Nephron progenitor cell (in vitro differentiated cells): Measurements from ENCODE around the gene TCERG1L.

ENCODE experiments used
- DNase-seq: peaks from one replicate; pipeline ENCODE4 v3.0.0; 2021
- H3K27ac Mint-ChIP-seq: 2 replicates; pipeline ENCODE4 v1.8.0; 2021; ENCODE audit warnings: mild to moderate bottlenecking, moderate library complexity, mixed read lengths
- H3K27me3 Mint-ChIP-seq: 2 replicates; pipeline ENCODE4 v1.8.0; 2021; ENCODE audit warnings: mild to moderate bottlenecking, low read depth, mixed read lengths; ENCODE audit not compliant: poor library complexity
- H3K36me3 Mint-ChIP-seq: 2 replicates; pipeline ENCODE4 v1.8.0; 2021; ENCODE audit warnings: low read depth, mixed read lengths
- H3K4me1 Mint-ChIP-seq: 2 replicates; pipeline ENCODE4 v1.8.0; 2021; ENCODE audit warnings: mixed read lengths
- H3K4me3 Mint-ChIP-seq: 2 replicates; pipeline ENCODE4 v1.8.0; 2021; ENCODE audit warnings: mild to moderate bottlenecking, moderate library complexity, mixed read lengths
- H3K9me3 Mint-ChIP-seq: 2 replicates; pipeline ENCODE4 v1.8.0; 2021; ENCODE audit warnings: mild to moderate bottlenecking, moderate library complexity, mixed read lengths
- TF ChIP-seq, protein P1 (sequence below): fragments of 200-600 bp; sonication (generic); IDR thresholded peaks from 2 replicates; pipeline ENCODE4 v1.5.0; 2021; ENCODE audit warnings: antibody characterized with exemption

The TCERG1L gene

DNA sequence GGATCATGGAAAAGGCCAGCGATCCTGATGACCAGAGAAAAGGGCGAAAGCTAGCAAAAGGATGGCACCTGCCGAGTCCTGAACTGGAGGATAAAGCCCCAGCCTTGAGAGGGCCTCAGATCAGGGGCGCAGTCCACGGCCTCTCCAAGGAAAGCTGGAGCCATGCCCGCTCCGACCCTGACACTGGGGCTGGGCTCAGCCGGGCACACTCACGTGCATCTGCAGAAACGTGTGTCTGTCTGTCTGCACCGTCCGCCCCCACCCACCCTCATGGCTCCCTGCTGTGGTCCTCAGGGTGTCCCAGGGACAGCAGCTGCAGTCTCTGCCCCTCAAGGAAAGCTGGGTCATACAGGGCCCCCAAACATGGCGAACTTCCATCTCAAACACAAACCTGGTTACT lies 200.5 kb downstream of the TCERG1L start:
- no peak for DNase-seq
- H3K27me3 Mint-ChIP-seq = peaks cover 9% of the 10 kb centered on the region
- no peak overlapping the region for H3K4me3 Mint-ChIP-seq
- H3K36me3 Mint-ChIP-seq = peaks cover 16% of the 10 kb centered on the region
- H3K9me3 Mint-ChIP-seq = peaks cover 33% of the 10 kb centered on the region
- peaks cover 52% of the 10 kb centered on the region for H3K4me1 Mint-ChIP-seq
- TF ChIP-seq, protein P1, sequence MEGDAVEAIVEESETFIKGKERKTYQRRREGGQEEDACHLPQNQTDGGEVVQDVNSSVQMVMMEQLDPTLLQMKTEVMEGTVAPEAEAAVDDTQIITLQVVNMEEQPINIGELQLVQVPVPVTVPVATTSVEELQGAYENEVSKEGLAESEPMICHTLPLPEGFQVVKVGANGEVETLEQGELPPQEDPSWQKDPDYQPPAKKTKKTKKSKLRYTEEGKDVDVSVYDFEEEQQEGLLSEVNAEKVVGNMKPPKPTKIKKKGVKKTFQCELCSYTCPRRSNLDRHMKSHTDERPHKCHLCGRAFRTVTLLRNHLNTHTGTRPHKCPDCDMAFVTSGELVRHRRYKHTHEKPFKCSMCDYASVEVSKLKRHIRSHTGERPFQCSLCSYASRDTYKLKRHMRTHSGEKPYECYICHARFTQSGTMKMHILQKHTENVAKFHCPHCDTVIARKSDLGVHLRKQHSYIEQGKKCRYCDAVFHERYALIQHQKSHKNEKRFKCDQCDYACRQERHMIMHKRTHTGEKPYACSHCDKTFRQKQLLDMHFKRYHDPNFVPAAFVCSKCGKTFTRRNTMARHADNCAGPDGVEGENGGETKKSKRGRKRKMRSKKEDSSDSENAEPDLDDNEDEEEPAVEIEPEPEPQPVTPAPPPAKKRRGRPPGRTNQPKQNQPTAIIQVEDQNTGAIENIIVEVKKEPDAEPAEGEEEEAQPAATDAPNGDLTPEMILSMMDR = no peak
- no peak overlapping the region for H3K27ac Mint-ChIP-seq

DNA sequence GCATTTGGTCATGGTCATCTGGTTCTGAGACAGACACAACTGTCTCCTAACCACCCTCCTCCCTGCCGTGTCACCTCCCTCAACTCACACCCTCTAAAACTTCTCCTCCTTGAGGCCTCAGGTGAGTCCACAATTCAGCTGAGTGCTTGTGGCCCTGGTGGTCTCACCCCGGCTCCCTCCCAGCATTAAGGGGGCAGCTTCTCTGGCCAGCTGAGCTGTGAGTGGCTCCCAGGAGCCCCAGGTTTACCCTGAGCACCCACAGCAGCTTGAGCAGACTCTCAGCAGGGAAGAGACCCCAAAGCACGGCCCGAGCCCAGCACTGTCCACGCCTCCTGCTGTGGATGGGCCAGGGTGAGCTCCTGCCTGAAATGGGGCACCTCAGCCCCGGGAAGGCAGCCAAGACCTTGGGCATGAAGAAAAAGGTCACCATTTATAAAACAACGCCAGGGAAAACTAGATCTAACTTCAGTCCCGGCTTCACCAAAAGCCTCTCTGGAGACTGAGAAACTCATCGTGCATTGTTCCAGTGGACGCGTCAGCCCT lies 201.2 kb downstream of the TCERG1L start:
- Mint-ChIP-seq H3K9me3 (peaks cover 40% of the 10 kb centered on the region), H3K27ac (no peak overlapping the region), H3K4me3 (no peak overlapping the region), H3K4me1 (peaks cover 49% of the 10 kb centered on the region), H3K27me3 (peaks cover 13% of the 10 kb centered on the region), H3K36me3 (peaks cover 16% of the 10 kb centered on the region)
- TF ChIP-seq, protein P1 = no peak
- DNase-seq = no peak

DNA sequence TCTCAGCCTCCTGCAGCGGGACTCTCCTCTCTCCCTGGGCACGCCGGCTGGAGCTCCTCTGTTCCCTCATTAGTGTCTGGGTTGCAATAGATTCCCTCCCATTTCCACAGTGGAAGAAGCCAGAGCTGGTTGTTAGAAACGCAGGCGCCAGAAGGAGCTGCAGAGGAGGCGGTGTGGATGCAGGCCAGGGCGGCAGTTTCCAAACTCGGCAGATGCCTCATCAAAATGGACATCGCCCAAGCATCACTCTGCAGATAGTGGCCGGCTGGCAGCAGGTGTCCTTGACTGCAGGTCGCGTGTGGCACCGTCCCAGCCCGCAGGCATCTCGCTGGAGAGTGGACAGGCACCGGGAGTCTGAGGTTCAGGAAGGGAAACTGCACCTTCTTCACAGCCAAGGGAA lies 201.8 kb downstream of the TCERG1L start:
- TF ChIP-seq, protein P1 = no peak
- peaks cover 16% of the 10 kb centered on the region for H3K27me3 Mint-ChIP-seq
- no peak overlapping the region for H3K27ac Mint-ChIP-seq
- peaks cover 16% of the 10 kb centered on the region for H3K36me3 Mint-ChIP-seq
- peaks cover 46% of the 10 kb centered on the region for H3K9me3 Mint-ChIP-seq
- H3K4me1 Mint-ChIP-seq = peaks cover 43% of the 10 kb centered on the region
- DNase-seq = no peak
- no peak overlapping the region for H3K4me3 Mint-ChIP-seq

DNA sequence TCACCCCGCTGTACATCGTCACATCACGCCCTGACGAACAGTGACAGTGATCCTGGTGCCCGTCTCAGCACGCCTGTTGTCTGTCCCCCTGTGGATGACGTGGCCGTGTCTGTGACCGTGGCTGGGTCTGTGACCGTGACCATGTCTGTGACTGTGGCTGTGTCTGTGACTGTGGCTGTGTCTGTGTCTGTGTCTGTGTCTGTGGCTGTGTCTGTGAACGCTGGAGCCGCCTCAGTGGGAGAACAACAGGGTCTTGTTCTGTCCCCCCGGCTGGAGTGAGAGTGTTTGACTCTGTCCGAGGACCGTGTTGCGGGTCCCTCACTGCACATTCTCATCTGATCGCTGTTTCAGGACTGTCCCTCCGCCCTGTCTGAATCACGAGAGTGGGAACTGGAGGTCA lies 202.2 kb downstream of the TCERG1L start:
- Mint-ChIP-seq H3K27ac (no peak overlapping the region), H3K9me3 (peaks cover 50% of the 10 kb centered on the region), H3K4me1 (peaks cover 39% of the 10 kb centered on the region), H3K4me3 (no peak overlapping the region), H3K27me3 (peaks cover 16% of the 10 kb centered on the region), H3K36me3 (peaks cover 16% of the 10 kb centered on the region)
- no peak for DNase-seq
- TF ChIP-seq, protein P1 = no peak

DNA sequence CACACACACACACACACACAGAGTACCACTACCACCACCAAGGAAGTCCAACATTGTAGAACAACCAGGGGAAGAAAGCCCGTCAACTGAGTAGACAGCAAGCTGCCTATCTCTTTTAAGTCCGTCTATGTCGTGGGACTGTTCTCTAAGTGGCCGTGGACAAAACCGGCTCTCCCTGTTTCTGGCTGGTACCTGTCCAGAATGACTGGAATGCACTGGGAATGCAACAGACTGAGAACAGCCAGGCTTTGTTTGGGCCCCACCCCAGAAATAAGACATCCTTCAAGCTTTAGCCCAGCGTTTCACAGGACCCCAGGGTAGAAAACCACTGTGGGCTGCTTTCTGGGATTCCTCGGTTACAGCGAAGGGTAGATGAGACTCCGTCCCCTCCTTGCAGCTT lies 203.6 kb downstream of the TCERG1L start:
- TF ChIP-seq, protein P1 = no peak
- H3K9me3 Mint-ChIP-seq = peaks cover 51% of the 10 kb centered on the region
- peaks cover 34% of the 10 kb centered on the region for H3K4me1 Mint-ChIP-seq
- H3K36me3 Mint-ChIP-seq = peaks cover 16% of the 10 kb centered on the region
- peaks cover 17% of the 10 kb centered on the region for H3K27me3 Mint-ChIP-seq
- no peak overlapping the region for H3K27ac Mint-ChIP-seq
- H3K4me3 Mint-ChIP-seq = no peak overlapping the region
- DNase-seq = no peak

DNA sequence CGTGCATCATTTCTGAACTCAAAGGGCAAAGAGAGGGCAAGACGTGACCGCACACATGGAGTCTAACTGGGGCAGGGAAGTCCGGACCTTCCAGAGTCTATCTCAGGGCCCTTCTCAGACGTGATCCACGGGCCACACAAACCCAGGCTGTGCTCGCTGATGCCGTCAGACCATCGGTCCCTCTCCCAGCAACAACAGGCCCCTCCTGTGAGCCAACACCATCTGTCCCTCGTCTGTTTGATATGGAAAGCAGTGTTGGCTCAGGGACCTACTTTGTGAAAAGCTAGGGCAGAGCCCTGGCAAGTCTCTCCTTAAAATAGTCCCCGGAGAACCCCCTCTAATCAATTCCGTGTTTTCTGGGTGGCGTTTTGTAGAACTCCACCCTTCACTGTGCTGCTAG lies 208.8 kb downstream of the TCERG1L start:
- DNase-seq = no peak
- TF ChIP-seq, protein P1 = no peak
- H3K9me3 Mint-ChIP-seq = peaks cover 35% of the 10 kb centered on the region
- peaks cover 19% of the 10 kb centered on the region for H3K27me3 Mint-ChIP-seq
- H3K4me1 Mint-ChIP-seq = peaks cover 27% of the 10 kb centered on the region
- H3K4me3 Mint-ChIP-seq = no peak overlapping the region
- peaks cover 8% of the 10 kb centered on the region for H3K36me3 Mint-ChIP-seq
- H3K27ac Mint-ChIP-seq = no peak overlapping the region
